Stimulated activated CD8-positive, alpha-beta memory T cell treated with anti-CD3 and anti-CD28 coated beads, Interleukin-7, amount 100 ng/mL, for 4 hours (primary cell): Measurements from ENCODE around the gene SFMBT2.
"Not testable (repeated sequence)": the region's sequence is repeated elsewhere in the genome, so short reads cannot be mapped to it uniquely, and the experiment has no call there.

Source experiments
- DNase-seq, 2 donors: peaks; one replicate each; pipeline ENCODE4 v3.0.0-alpha.2; 2020; ENCODE audit warnings: low read depth in 2 of 2

Gene SFMBT2

DNA sequence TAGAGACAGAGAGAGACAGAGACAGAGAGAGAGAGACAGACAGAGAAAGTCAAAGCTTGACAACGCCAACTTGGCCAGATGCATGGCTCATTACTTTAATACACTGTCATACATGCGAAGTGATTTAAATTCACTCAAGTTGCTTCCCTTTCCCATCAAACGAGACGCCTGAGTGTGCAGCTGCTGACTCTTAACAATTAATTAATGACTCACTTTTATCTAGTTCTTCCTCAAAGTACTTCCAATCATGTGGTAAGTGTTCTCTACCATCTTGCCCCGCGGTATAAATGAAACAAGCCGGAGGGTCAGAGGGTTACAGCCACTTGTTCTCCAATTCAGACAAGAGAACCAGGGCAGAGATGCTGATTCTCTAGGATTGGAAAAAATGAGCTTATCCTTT, 90.8 kb downstream of the SFMBT2 start:
- no peak for DNase-seq

DNA sequence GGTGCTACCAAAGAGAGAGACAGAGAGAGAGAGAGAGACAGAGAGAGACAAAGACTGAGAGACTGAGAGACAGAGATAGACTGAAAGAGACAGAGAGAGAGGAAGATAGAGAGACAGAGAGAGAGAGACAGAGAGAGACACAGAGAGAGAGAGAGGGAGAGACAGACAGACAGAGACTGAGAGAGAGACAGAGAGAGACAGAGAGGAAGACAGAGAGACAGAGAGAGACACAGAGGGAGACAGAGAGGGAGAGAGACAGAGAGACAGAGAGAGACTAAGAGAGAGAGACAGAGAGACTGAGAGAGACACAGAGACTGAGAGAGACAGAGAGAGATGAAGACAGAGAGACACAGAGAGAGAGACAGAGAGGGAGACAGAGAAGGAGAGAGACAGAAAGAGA, 91.2 kb downstream of the SFMBT2 start:
- DNase-seq, result no peak

DNA sequence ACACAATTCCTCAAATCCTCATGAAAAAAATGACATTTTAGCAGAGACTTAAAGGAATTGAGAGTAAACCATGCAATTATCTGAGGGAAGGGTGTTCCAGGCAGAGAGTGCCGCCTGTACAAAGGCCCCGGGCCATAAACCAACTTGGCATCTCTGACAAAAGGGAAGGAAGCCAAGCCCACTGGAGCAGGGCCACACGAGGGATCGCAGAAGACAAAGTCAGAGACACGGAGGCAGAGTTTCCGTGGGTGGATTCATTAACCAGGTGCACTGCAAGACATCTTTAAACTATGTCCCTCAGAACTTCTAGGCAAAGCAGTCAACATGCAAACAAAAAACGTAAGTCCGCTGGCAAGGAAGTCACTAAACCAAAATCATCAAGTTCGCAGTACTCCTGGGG, 92.0 kb downstream of the SFMBT2 start:
- no peak for DNase-seq

DNA sequence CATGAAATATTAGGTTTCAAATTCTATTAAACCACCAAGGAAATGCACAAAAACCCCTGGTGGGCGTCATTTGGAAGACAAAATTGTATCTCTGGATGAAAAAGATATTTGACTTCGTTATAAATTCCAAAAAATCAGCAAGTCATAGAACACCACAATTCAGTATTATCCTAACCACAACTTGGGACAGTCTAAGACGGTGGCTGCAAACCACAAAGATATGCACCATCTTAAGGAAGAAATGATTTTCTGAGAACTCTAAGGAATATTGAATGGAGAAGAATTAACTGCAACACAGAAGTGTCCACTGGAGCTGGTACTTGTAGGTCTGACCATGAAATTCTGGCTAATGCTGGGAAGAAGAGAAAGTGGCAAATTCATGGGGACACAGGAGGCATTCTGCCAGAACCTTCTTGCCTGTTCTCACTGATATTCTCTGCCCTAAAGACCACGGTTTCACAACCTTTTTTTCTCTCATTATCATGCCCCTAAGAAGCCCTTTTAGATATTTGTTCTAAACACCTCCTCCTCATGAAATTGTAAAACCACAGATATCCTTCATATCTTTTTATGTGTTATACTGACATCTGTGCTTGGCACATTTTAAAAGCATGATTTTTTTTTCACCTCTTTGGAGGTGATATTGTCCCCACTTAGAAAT, 92.9 kb downstream of the SFMBT2 start:
- DNase-seq, result no peak

DNA sequence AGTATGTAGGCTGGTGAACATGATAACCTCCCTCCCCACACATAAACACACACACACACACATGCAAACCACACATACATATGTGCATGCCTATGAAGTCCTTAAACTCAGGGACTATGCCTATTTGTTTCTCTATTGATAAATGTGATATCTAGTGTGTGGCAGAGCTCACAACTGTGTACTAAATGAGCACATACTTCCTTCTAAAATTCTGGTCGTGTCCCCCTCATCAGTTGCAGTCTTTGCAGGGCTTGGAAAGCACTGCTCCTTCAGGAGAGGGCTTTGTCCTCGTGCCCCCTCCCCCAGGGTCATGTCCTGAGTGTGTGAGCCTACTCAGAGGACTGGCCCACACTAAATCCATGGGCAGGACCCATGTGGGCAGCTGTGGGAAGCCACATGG, 94.0 kb downstream of the SFMBT2 start:
- DNase-seq, result no peak

DNA sequence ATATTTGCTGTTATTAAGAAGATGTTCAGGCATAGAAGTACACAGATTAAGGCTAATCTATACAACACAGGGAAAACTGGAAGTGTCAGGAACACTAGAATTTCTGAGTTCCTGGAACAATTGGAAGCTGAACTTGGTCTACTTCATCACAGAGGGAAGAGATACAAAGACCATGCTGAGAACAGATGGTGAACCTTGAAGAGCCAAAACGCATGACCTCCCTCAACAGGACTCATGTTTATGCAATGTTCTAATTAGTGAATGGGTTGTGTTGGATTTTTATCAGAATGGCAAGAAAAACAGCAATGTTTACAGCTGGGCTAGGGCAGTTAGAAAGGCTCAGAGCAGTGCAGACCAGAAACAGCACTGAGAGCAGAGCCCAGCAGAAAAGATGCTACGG, 94.9 kb downstream of the SFMBT2 start:
- no peak for DNase-seq

DNA sequence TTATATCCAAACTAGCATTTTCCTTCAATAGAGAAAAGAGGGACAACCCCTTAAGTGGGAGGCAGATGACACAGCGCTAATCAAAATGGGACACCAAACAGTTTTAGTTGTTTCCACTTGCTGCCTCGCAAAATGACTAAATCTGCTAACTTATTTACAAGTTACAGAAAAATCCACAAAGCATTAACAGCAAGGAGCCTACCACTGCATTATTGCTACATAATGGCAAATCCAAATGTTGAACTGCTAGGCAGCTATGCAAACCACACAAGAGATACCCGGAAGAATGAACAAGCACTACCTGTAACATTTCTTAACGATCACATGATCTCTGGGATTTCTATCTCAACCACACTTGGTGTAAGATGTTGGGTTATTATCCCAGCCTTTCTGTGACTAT, 96.7 kb downstream of the SFMBT2 start:
- no peak for DNase-seq

DNA sequence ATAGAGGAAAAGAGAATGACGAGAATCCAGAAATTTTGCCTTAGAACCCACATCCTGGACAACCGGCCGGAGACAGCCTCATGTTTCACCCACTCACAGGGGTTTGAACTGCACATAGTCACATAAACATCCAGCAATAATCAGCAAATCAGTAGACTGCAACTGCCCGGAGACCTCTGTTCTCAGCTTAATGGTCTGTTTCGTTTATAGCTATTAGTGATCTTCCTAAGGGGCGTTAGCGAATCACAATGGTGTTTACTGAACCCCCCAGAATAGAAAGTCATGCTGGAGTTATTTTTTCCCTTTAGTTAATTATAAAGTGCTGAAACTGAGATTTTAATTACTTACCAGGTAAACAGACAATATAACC, 98.4 kb downstream of the SFMBT2 start:
- no peak for DNase-seq

DNA sequence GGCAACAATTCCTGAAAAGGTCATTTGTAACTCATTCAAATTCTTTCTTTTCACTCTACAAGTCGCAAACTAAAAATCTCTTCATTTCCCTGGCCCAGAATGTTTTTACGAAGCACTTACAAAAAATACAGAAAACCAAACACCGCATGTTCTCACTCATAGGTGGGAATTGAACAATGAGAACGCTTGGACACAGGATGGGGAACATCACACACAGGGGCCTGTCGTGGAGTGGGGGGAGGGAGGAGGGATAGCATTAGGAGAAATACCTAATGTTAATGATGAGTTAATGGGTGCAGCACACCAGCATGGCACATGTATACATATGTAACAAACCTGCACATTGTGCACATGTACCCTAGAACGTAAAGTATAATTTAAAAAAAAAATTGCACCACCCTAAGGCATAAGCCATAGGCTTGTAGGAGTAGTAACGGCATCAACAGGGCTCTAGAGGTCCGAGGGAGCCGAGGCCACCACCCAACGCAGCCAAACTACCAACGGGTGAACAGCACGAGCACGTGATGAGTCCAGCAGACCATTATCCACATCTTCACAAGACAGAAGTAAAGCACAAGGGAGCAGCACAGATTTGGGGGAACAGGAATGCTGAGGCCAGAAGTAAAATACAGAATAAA, 98.9 kb downstream of the SFMBT2 start:
- not testable (repeated sequence) for DNase-seq

DNA sequence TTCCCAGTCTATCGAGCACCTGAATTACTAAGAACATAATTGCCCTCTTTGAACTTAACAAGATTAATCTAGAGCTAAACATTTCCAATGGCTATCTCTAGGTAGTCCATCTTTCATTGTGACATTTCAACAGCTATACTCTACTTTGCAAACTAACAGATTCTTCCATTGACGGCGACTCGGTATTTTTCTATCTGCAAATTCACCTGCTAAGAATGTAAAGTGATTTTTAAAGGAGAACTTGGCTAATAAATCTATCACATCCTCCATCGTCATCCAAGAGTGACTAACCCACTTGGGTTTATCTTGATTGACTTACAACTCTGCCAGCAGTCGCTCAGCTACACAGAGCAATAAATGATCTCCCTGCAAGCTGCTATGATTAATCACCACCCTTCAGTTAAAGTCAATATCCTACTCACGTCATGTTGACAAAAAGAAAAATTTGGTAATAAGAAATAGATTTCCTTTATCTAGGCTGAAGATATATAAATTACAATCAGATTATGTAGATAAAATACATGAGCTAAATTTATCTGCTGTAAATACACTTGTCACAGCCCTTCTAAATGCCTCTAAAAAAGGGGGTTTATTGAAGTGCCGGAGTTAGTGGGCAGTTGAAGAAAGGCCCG, 99.5 kb downstream of the SFMBT2 start:
- DNase-seq, result no peak

DNA sequence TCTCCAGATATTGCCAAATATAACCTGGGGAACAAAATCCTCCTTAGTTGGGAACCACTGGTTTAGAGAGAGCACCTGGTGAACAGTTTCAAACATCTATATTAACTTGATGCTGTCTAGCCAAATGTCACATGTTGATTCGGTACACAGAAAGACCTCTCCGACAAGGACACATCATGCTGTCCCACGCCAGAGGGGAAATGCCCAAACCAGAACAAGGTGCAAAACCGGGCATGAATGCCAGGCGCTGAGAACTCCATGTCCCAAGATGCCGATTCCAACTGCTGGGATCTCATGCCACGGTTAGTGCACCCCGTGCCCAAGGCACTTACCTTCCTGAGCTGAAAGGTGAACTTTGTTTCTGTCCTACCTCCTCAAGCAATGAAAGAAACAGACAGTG, 100.8 kb downstream of the SFMBT2 start:
- DNase-seq, result no peak

DNA sequence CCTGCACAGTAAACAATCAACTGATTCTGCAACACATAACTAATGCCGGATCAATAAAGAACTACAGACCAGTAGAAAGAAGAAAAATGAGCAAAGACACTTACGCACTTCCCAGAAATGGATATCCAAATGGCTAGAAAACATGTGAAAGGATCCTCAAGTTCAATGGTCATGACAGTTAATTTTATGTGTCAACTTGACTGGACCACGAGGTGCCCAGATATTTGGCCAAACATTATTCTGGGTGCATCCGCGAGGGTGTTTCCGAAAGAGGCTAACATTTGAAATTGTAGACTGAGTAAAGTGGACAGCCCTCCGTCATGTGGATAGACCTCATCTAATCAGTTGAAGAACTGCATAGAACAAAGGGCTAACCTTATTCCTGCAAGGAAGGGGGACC, 102.0 kb downstream of the SFMBT2 start:
- no peak for DNase-seq

DNA sequence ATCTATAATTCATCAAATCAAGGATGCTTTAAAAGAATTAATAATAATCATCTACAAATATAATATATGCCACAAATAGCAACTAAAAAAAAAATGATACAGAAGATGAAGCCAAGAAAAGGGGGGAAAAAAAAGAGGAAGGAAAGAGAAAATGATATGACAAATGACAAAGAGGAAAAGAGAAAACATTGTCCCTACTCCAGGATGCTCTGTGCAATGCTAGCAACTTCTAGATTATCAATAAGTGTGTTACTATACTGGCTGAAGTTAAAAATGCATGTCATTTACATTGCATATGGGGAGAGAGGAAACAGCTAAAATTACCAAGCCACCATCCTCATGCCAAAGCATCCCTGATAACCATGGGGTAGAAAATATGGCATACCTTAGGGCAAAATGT, 104.2 kb downstream of the SFMBT2 start:
- DNase-seq, result no peak

DNA sequence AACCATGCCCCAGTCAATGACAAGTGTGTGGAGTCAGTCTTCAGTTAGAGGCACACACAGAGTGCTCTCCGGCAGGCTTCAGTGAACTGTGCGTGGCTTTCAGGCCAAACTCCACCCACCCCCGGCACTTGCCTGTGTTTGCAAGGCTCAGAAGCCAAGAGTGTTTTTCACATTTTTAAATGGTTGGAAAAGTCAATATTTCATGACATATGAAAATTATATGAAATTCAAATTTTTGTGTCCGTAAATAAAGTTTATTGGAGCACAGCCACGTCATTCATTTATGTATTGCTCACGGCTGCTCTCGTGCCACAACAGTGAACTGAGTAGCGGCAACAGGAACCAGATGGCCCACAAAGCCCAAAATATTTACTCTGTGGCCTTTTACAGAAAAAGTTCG, 104.7 kb downstream of the SFMBT2 start:
- no peak for DNase-seq

DNA sequence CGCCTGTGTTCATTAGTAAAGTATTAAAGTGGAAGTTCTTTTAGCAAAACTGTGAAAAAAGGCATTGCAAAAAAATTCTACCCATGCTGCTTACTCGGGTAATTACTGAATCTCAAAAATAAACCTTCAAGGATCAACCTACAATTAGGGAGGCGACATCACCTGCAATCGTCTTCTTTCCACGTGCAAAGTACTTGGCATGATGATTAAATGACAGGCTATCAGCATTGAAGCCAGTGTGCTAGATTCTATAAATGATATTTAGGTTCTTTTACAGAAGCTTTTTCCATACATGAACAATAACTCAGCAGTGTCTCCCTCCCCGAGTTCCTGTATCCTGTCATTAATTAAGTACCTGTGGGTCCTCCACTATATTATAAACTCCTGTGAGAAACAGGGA, 105.8 kb downstream of the SFMBT2 start:
- no peak for DNase-seq

DNA sequence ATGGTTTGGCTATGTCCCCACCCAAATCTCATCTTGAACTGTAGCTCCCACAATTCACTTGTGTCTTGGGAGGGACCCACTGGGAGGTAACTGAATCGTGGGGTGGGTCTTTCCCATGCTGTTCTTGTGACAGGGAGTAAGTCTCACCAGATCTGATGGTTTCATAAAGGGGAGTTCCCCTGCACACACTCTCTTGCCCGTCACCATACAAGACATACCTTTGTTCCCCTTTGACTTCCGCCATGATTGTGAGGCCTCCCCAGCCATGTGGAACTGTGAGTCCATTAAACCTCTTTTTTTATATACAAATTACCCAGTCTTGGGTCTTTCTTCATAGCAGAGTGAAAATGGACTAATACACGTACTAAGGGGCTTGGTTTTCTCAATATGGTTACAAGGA, 106.7 kb downstream of the SFMBT2 start:
- no peak for DNase-seq

DNA sequence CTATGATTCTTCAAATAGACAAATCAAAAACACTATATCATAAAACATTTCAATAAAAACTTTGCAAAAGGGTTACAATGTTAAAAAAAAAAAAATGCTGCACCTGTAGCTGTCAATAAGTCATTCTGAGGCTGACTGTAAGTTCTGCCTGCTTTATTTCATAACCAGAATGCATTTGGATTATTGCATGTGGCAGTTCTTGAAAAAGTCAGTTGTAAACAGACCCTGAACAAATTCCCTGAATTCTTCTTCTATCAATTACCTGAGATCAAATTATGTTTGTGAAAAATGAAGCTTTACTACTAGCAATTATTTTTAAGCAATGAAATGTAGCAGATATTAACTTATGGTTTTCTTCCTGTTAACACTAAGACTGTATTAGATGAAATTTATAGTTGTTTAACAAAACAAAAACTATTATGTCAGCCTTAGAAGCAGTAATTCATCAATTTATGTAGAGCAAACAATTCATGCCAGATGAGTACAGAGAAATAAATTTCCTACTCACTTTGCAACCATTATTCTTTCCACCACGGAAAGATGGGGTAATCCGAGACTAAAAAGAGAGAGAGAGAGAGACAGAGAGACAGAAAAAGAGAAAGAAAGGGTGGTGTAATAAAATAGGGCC, 107.8 kb downstream of the SFMBT2 start:
- no peak for DNase-seq

DNA sequence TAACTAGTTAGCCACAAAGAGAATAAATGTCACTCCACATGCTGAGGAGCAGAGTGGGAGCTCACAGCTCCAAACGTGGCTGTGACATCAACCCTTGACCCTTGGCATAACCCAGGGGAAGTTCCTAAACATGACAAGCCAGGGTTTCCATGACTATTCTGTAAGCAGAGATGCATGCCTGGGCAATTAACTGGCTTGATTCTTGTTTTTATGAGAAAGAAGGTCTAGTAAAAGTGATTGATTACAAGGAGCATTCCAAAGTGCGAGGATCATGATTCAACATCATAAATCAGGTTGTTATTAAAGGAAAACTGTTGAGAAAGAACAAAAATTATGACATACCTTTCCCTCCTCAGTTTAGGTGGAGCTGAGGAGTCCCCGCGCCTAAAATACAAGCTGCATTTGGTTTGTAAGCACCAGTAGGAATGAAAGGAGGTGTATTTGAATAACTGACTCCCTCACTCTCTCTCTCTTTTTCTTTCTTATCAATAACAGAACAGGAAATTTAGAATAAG, 108.4 kb downstream of the SFMBT2 start:
- DNase-seq, result no peak

DNA sequence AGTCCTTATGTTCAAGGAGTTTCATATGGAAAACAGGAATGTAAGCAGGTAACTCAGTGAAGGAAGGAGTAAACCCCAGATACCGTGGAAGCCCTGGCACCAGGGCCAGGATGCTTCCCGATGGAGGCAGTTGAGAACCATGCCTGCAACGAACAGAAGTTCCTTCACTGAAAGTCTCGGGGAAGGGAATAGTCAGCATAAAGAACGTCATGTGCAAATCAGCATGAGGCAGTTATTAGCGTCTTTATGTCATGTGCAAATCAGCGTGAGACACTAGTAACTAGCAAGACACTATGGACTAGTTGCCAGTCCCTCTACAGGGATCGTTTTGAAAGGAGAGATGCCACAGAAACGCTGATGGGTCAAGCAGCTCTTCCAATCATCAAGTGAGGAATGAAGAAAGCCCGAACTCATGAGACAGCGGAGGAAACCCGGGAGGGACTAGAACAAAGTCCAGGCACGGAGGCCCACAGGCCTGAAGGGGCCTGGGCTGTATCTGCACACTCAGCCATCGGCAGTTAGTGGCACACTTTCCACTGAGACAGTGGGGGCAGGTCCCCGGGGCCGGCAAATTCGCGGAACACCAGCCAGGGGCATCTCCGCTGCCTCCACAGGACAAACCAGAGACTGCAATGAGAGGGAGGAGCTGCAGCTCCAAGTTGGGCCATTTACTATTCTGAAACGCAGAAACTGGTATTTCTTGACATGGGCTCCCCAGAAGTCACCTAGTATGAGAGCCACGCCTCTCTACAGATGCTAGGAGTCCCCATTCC, 109.6 kb downstream of the SFMBT2 start:
- no peak for DNase-seq

DNA sequence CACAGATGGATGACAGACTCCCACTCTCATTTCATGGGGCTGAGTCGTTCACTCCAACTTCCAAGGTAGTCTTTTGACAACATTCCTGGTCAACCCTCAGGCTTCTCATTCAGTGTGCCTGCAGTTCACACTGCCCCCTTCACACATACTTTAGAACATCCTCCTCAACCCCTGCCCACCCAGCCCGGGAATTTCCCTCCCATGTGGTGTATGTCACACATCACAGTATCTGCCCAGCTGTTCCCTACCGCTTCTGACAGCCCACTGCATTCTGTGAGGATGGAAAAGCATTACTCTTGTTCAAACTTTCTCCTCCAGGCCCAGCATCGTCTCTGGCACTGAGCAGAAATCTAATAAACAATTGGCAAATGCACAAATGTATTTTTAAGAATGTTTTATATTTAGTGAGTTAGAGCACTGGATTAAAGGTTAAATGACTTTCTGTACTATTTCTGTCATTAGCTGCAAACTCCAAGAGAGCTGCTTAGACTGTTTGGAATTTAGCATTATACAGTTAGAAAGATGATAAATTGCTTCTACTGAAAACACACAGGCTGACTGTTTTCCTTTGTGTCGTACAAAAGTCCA, 110.4 kb downstream of the SFMBT2 start:
- peak in 1 of 2 donors; percentile 11 for DNase-seq

DNA sequence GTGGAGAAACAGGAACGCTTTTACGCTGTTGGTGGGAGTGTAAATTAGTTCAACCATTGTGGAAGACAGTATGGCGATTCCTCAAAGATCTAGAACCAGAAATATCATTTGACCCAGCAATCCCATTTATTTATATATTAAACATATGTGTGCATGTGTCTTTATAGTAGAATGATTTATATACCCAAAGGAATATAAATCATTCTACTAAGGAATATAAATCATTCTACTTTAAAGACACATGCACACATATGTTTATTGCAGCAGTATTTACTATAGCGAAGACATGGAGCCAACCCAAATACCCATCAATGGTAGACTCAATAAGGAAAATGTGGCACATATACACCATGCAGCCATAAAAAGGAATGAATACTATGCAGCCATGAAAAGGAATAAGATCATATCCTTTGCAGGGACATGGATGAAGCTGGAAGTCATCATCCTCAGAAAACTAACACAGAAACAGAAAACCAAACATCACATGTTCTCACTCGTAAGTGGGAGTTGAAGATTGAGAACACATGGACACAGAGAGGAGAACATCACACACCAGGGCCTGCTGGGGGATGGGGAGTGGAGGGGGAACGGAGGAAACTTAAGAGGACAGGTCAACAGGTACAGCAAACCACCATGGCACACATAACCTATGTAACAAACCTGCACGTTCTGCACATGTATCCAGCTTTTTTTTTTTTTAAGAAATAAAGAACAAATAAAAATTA, 111.1 kb downstream of the SFMBT2 start:
- not testable (repeated sequence) for DNase-seq
